Upper lobe of left lung (tissue), 6 donors: ENCODE results near the gene PRKCZ. TPM values are rescaled to one million over a fixed set of nuclear protein-coding genes. Genes with fewer than 3 reads are reported as not detected.

Experiments used
- ATAC-seq, 2 donors: fragments of 200-7000 bp; cut with Tn5 transposase; one replicate each; pipeline ENCODE4 v1.9.1; 2022; ENCODE audit warnings: mild to moderate bottlenecking in 2 of 2, moderate library complexity in 2 of 2; ENCODE audit not compliant: low FRiP score in 2 of 2
- DNase-seq, 2 donors: peaks; one replicate each; pipeline ENCODE4 v3.0.0-alpha.2; 2019 to 2020
- H3K27ac ChIP-seq, 4 donors: fragments of 200-600 bp; sonication (generic); one replicate each; pipeline ENCODE4 v1.5.1; 2016 to 2019
- H3K27me3 ChIP-seq, 4 donors: fragments of 200-600 bp; sonication (generic); one replicate each; pipeline ENCODE4 v1.5.1; 2017 to 2019
- H3K36me3 ChIP-seq, 4 donors: fragments of 200-600 bp; sonication (generic); one replicate each; pipeline ENCODE4 v1.5.1; 2016 to 2019
- H3K4me1 ChIP-seq, 4 donors: fragments of 200-600 bp; sonication (generic); one replicate each; pipeline ENCODE4 v1.5.1; 2018 to 2019
- H3K4me3 ChIP-seq, 4 donors: fragments of 200-600 bp; sonication (generic); one replicate each; pipeline ENCODE4 v1.5.1; 2017 to 2019; ENCODE audit warnings: mild to moderate bottlenecking in 2 of 4, moderate library complexity in 1 of 4
- H3K9me3 ChIP-seq, 4 donors: fragments of 200-600 bp; sonication (generic); one replicate each; pipeline ENCODE4 v1.5.1; 2018 to 2019
- CTCF ChIP-seq, 6 experiments: fragments of 450-650 bp in 4 of 6; fragments of 200-600 bp in 2 of 6; sonication (generic) in 2 of 6; IDR thresholded peaks; one replicate each; pipeline ENCODE4 v1.5.1; 2016 to 2019; ENCODE audit warnings: antibody characterized with exemption in 6 of 6
- EP300 ChIP-seq, 4 donors: sonication (generic); formaldehyde crosslinking; IDR thresholded peaks; one replicate each; pipeline ENCODE4 v1.5.1; 2017; ENCODE audit warnings: antibody characterized with exemption in 4 of 4, control low read depth in 2 of 4
- POLR2A ChIP-seq, 4 donors: fragments of 450-650 bp; IDR thresholded peaks; one replicate each; pipeline ENCODE4 v1.5.1; 2016 to 2017; ENCODE audit warnings: antibody characterized with exemption in 4 of 4, mild to moderate bottlenecking in 2 of 4
- POLR2AphosphoS5 ChIP-seq, 2 donors: sonication (generic); formaldehyde crosslinking; IDR thresholded peaks; one replicate each; pipeline ENCODE4 v1.5.1; 2017; ENCODE audit warnings: antibody characterized with exemption in 2 of 2
- WGBS, 2 donors: methylation state at CpG; one replicate each; pipeline ENCODE4 v1.1.5; 2017 to 2018; 5-methylcytosine and 5-hydroxymethylcytosine counted together
- total RNA-seq, 6 donors: library from RNA; depleted of rRNA in 4 of 6; stranded (reverse); fragments of >200 nt in 4 of 6; gene quantifications; one replicate each; pipeline versions ENCODE4 v1.1.0 to v1.2.1, GENCODE V29; 2016 to 2021
- donor health status: DM: no; HTN: no; CAD: no; lungs with moderate emphysema.
- donor health status: DM: no; HTN: yes; CAD: no; lungs with severe emphysema.

The PRKCZ gene
- total RNA-seq, 6 donors from 2014 or later: 107 to 169 (median 138) TPM

DNA sequence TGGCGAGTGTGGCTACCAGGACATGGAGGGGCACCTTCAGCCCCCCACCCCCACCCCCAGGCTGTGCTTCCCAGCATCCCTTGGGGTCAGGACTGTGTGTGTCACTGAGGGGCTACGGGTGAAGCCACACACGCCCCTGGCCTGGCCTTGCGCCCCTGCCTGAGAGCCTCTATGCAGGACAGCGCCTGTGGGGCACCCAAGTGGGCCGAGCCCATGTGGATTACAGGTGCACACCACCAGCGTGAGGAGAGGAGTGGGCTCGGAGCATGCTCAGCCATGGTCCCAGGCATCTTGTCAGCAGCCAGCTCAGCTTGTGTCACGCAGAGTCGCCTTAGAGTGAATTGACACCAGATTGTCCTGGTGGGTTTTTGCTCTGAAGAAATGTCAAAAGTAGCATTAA lies 116.5 kb downstream of the PRKCZ start:
- Histone ChIP-seq H3K27me3 (no peaks in the 10 kb centered on the region), H3K4me1 (peaks cover 0 to 4% (median 0%) of the 10 kb centered on the region in 4 donors), H3K9me3 (no peaks in the 10 kb centered on the region), H3K36me3 (peaks cover 0 to 20% (median 1%) of the 10 kb centered on the region in 4 donors), H3K27ac (no peak overlapping the region), H3K4me3 (no peak overlapping the region)
- no peak for DNase-seq
- 95 to 96% methylated on average over 6 to 9 of the region's 10 CpGs for WGBS, 2 donors
- TF ChIP-seq POLR2AphosphoS5 (IDR thresholded peaks at IDR 0.05) (no peak), POLR2A (IDR thresholded peaks at IDR 0.05) (no peak), CTCF (IDR thresholded peaks at IDR 0.05) (no peak), EP300 (IDR thresholded peaks at IDR 0.05) (no peak)
- no peak for ATAC-seq

- peaks cover 0 to 27% (median 10%) of the 10 kb centered on the region in 4 donors for H3K36me3 ChIP-seq
- no peak for TF ChIP-seq POLR2AphosphoS5 (IDR thresholded peaks at IDR 0.05)
- TF ChIP-seq CTCF (IDR thresholded peaks at IDR 0.05): no peak
- no peak for TF ChIP-seq POLR2A (IDR thresholded peaks at IDR 0.05)
- no peak for TF ChIP-seq EP300 (IDR thresholded peaks at IDR 0.05)
- H3K4me1 ChIP-seq: no peaks in the 10 kb centered on the region
- H3K4me3 ChIP-seq: no peak overlapping the region
- no peak overlapping the region for H3K27ac ChIP-seq
- H3K27me3 ChIP-seq: no peaks in the 10 kb centered on the region
- no peaks in the 10 kb centered on the region for H3K9me3 ChIP-seq
- WGBS, 2 donors: 97 to 98% methylated on average over 13 of the region's 13 CpGs
- ATAC-seq: no peak
- DNase-seq: no peak
These were observed 117.9 kb downstream of the PRKCZ start for GRCh38 chr1:2168090-2168489.

- no peak overlapping the region for H3K4me3 ChIP-seq
- no peaks in the 10 kb centered on the region for H3K4me1 ChIP-seq
These were observed 118.3 kb downstream of the PRKCZ start for GRCh38 chr1:2168535-2168934.

GRCh38 chr1:2169200-2169836 lies 119.1 kb downstream of the PRKCZ start:
- H3K9me3 ChIP-seq: no peaks in the 10 kb centered on the region
- no peak overlapping the region for H3K27ac ChIP-seq
- peaks cover 0 to 23% (median 10%) of the 10 kb centered on the region in 4 donors for H3K36me3 ChIP-seq
- DNase-seq: peak in 1 of 2 donors; percentile 79
- H3K27me3 ChIP-seq: no peaks in the 10 kb centered on the region
- ATAC-seq: no peak
- peaks cover 0 to 6% (median 4%) of the 10 kb centered on the region in 4 donors for H3K4me1 ChIP-seq
- H3K4me3 ChIP-seq: no peak overlapping the region
- TF ChIP-seq POLR2A (IDR thresholded peaks at IDR 0.05) (no peak), EP300 (IDR thresholded peaks at IDR 0.05) (no peak), CTCF (IDR thresholded peaks at IDR 0.05) (no peak), POLR2AphosphoS5 (IDR thresholded peaks at IDR 0.05) (no peak)
- 95% methylated on average over 16 to 29 of the region's 43 CpGs for WGBS, 2 donors

More at GRCh38 chr1:2168535-2168934, 118.3 kb downstream of the PRKCZ start:
- 91% methylated on average over 12 of the region's 12 CpGs for WGBS, 2 donors
- ATAC-seq: no peak
- DNase-seq: no peak
- TF ChIP-seq CTCF (IDR thresholded peaks at IDR 0.05): no peak
- no peak for TF ChIP-seq POLR2AphosphoS5 (IDR thresholded peaks at IDR 0.05)
- no peak for TF ChIP-seq POLR2A (IDR thresholded peaks at IDR 0.05)
- no peak for TF ChIP-seq EP300 (IDR thresholded peaks at IDR 0.05)
- peaks cover 0 to 23% (median 10%) of the 10 kb centered on the region in 4 donors for H3K36me3 ChIP-seq
- H3K27me3 ChIP-seq: no peaks in the 10 kb centered on the region
- H3K9me3 ChIP-seq: no peaks in the 10 kb centered on the region
- H3K27ac ChIP-seq: no peak overlapping the region

GRCh38 chr1:2170211-2170610 lies 120.0 kb downstream of the PRKCZ start:
- TF ChIP-seq EP300 (IDR thresholded peaks at IDR 0.05): no peak
- TF ChIP-seq POLR2A (IDR thresholded peaks at IDR 0.05): no peak
- TF ChIP-seq POLR2AphosphoS5 (IDR thresholded peaks at IDR 0.05): no peak
- TF ChIP-seq CTCF (IDR thresholded peaks at IDR 0.05): no peak
- ATAC-seq (no peak), DNase-seq (no peak)
- 73% methylated on average over 11 of the region's 11 CpGs for WGBS, 2 donors
- H3K27ac ChIP-seq: no peak overlapping the region
- H3K36me3 ChIP-seq: peaks cover 0 to 24% (median 14%) of the 10 kb centered on the region in 4 donors
- no peaks in the 10 kb centered on the region for H3K9me3 ChIP-seq
- H3K27me3 ChIP-seq: no peaks in the 10 kb centered on the region
- H3K4me1 ChIP-seq: peaks cover 0 to 10% (median 6%) of the 10 kb centered on the region in 4 donors
- no peak overlapping the region for H3K4me3 ChIP-seq
